Measurements from ENCODE around the gene DYDC2. TPM values are rescaled to one million over a fixed set of nuclear protein-coding genes. Genes with fewer than 3 reads are reported as not detected.

Gene DYDC2
- total and polyA plus RNA-seq, 2 of the 4 experiments (the other 2 are of a cell fraction): not detected

DNA sequence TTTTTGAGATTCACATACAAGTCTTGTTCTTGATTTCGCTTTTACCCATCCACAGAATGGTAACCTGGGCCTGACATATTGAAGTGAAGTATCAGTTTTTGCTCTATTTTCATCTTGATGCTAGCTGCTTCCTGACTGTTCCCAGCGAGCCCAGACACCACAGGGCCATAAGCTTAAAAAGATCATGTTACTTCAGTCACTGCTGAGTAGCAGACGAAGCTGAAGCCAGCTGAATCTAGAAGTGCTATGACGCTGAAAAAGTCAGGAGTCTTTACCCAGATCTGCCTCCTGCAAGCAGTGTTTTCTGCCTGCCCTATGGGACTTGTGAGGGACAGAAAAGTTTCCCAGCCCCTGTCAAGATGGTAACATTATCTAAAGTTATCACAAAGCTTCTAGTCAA is 49.0 kb downstream of the DYDC2 start:
- no TSS peak for BruUV-seq (replicated peaks)
- no peak overlapping the region for H3K4ac ChIP-seq (ENCODE audit: low read depth, low read length)
- TF ChIP-seq CEBPB (IDR thresholded peaks at IDR 0.05; ENCODE audit: low read depth, low read length) (no peak), BHLHE40 (IDR thresholded peaks at IDR 0.05; ENCODE audit: low read depth, low read length) (no peak), RAD21 (IDR thresholded peaks at IDR 0.05; ENCODE audit: low read length) (no peak), MAZ (IDR thresholded peaks at IDR 0.05; ENCODE audit: borderline replicate concordance, low read depth, low read length) (no peak), RFX5 (IDR thresholded peaks at IDR 0.05; ENCODE audit: low read depth, low read length) (no peak), MAFK (IDR thresholded peaks at IDR 0.05; ENCODE audit: low read depth, low read length) (no peak), MXI1 (IDR thresholded peaks at IDR 0.05; ENCODE audit: borderline replicate concordance, low read depth, low read length) (no peak), NFE2L2 (IDR thresholded peaks at IDR 0.05; ENCODE audit: low read depth, low read length) (no peak), SMC3 (IDR thresholded peaks at IDR 0.05; ENCODE audit: low read depth, low read length) (no peak), FOS (IDR thresholded peaks at IDR 0.05; ENCODE audit: low read depth, low read length) (no peak), RCOR1 (IDR thresholded peaks at IDR 0.05; ENCODE audit: insufficient replicate concordance, low read length) (no peak), CHD1 (IDR thresholded peaks at IDR 0.05; ENCODE audit: low read depth, low read length) (no peak), POLR2A (IDR thresholded peaks at IDR 0.05; ENCODE audit: low read depth, low read length) (no peak)
- TF ChIP-seq, protein P1, sequence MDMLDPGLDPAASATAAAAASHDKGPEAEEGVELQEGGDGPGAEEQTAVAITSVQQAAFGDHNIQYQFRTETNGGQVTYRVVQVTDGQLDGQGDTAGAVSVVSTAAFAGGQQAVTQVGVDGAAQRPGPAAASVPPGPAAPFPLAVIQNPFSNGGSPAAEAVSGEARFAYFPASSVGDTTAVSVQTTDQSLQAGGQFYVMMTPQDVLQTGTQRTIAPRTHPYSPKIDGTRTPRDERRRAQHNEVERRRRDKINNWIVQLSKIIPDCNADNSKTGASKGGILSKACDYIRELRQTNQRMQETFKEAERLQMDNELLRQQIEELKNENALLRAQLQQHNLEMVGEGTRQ (IDR thresholded peaks at IDR 0.05; ENCODE audit: low read depth, low read length): no peak
- TF ChIP-seq, protein P2, sequence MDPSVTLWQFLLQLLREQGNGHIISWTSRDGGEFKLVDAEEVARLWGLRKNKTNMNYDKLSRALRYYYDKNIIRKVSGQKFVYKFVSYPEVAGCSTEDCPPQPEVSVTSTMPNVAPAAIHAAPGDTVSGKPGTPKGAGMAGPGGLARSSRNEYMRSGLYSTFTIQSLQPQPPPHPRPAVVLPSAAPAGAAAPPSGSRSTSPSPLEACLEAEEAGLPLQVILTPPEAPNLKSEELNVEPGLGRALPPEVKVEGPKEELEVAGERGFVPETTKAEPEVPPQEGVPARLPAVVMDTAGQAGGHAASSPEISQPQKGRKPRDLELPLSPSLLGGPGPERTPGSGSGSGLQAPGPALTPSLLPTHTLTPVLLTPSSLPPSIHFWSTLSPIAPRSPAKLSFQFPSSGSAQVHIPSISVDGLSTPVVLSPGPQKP (IDR thresholded peaks at IDR 0.05; ENCODE audit: borderline replicate concordance, low read depth, low read length): no peak
- TF ChIP-seq, protein P3, sequence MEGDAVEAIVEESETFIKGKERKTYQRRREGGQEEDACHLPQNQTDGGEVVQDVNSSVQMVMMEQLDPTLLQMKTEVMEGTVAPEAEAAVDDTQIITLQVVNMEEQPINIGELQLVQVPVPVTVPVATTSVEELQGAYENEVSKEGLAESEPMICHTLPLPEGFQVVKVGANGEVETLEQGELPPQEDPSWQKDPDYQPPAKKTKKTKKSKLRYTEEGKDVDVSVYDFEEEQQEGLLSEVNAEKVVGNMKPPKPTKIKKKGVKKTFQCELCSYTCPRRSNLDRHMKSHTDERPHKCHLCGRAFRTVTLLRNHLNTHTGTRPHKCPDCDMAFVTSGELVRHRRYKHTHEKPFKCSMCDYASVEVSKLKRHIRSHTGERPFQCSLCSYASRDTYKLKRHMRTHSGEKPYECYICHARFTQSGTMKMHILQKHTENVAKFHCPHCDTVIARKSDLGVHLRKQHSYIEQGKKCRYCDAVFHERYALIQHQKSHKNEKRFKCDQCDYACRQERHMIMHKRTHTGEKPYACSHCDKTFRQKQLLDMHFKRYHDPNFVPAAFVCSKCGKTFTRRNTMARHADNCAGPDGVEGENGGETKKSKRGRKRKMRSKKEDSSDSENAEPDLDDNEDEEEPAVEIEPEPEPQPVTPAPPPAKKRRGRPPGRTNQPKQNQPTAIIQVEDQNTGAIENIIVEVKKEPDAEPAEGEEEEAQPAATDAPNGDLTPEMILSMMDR (conservative IDR thresholded peaks at IDR 0.05; ENCODE audit: low read depth, low read length): no peak
- H2BK20ac ChIP-seq (ENCODE audit: low read depth, low read length): no peak overlapping the region
- H2BK120ac ChIP-seq (ENCODE audit: low read depth, low read length): no peak overlapping the region
- intact Hi-C loops (cut with micrococcal nuclease): no loop called here
- H3K79me1 ChIP-seq (ENCODE audit: low read depth in 1 of 2, low read length in 2 of 2): no peaks in the 10 kb centered on the region
- H3K36me3 ChIP-seq (ENCODE audit: control insufficient read depth, insufficient read depth, low read length): no peaks in the 10 kb centered on the region
- H3K4me2 ChIP-seq (ENCODE audit: low read depth, low read length): no peak overlapping the region
- peaks cover 18% of the 10 kb centered on the region for H3K27me3 ChIP-seq (ENCODE audit: control insufficient read depth, insufficient read depth, low read length)
- H3K9me1 ChIP-seq (ENCODE audit: insufficient read depth, low read length): no peaks in the 10 kb centered on the region
- WGBS, 2 experiments (ENCODE audit: extremely low coverage in 2 of 2, insufficient read length in 1 of 2): 13% methylated on average over 1 of the region's 4 CpGs; no CpG with 5 or more reads in 1 of the 2 experiments
- H2BK15ac ChIP-seq (ENCODE audit: low read depth, low read length): no peak overlapping the region
- H3K27ac ChIP-seq (ENCODE audit: insufficient read depth, low read length): no peak overlapping the region
- no peak overlapping the region for H3K9ac ChIP-seq (ENCODE audit: low read depth, low read length)
- no peak overlapping the region for H4K91ac ChIP-seq (ENCODE audit: insufficient read depth, low read depth, low read length)
- no peak overlapping the region for H2AFZ ChIP-seq (replicated peaks; ENCODE audit: low read length, poor library complexity)
- dilution Hi-C loops (cut with HindIII; ENCODE audit: low sequenced_read_pairs, unreplicated experiment): no loop called here
- no peak overlapping the region for H3K14ac ChIP-seq (replicated peaks; ENCODE audit: low read depth, low read length)
- no peaks in the 10 kb centered on the region for H3K9me3 ChIP-seq (ENCODE audit: control insufficient read depth, insufficient read depth, low read length)
- H4K20me1 ChIP-seq (ENCODE audit: insufficient read depth, low read length): no peaks in the 10 kb centered on the region
- ChIA-PET POLR2A (ENCODE audit: unreplicated experiment) (no interaction called here), CTCF (interaction anchor here (1.4 kb wide), 1 partner anchor 28 kb away, joined by 6 read pairs; no protein-coding TSS in a partner anchor)
- H3K4me3 ChIP-seq (ENCODE audit: insufficient read depth, low read depth, low read length): no peak overlapping the region
- no peak overlapping the region for H3K23ac ChIP-seq (ENCODE audit: low read depth, low read length)
- H3K4me1 ChIP-seq (ENCODE audit: control insufficient read depth, insufficient read depth, low read length): no peaks in the 10 kb centered on the region
- H3K56ac ChIP-seq (ENCODE audit: extremely low read depth, insufficient read depth, low read length): no peak overlapping the region
- no peak overlapping the region for H2BK5ac ChIP-seq (ENCODE audit: low read depth, low read length, poor library complexity, severe bottlenecking)
- H4K5ac ChIP-seq (ENCODE audit: low read depth, low read length): no peak overlapping the region
- no peak overlapping the region for H2AK5ac ChIP-seq (ENCODE audit: low read depth, low read length)
- H2AK9ac ChIP-seq (replicated peaks; ENCODE audit: low read depth, low read length, poor library complexity): no peak overlapping the region
- H3K18ac ChIP-seq (ENCODE audit: low read depth, low read length): no peak overlapping the region
- DNase-seq (peak; percentile 16), ATAC-seq (ENCODE audit: low read depth) (no peak)
- H4K8ac ChIP-seq (ENCODE audit: low read depth in 2 of 2, low read length in 2 of 2): no peak overlapping the region
- in situ Hi-C loops (cut with MboI; ENCODE audit: low sequenced_read_pairs): no loop called here
